NCI-H526 treated with DMSO at 0.1 percent for 48 hours (cell line): ENCODE data around the gene MGLL.
A peak's percentile ranks its signal among the peaks of the same experiment; 100 is the strongest.
"Not testable (repeated sequence)": the region's sequence is repeated elsewhere in the genome, so short reads cannot be mapped to it uniquely, and the experiment has no call there.

Source experiments
- DNase-seq: peaks from one replicate; lab custom pipeline; 2025; lab: John Stamatoyannopoulos, UW

Gene MGLL

GRCh38 chr3:127673191-127674100 lies 148.9 kb downstream of the MGLL start:
- DNase-seq: peak; percentile 5

DNA sequence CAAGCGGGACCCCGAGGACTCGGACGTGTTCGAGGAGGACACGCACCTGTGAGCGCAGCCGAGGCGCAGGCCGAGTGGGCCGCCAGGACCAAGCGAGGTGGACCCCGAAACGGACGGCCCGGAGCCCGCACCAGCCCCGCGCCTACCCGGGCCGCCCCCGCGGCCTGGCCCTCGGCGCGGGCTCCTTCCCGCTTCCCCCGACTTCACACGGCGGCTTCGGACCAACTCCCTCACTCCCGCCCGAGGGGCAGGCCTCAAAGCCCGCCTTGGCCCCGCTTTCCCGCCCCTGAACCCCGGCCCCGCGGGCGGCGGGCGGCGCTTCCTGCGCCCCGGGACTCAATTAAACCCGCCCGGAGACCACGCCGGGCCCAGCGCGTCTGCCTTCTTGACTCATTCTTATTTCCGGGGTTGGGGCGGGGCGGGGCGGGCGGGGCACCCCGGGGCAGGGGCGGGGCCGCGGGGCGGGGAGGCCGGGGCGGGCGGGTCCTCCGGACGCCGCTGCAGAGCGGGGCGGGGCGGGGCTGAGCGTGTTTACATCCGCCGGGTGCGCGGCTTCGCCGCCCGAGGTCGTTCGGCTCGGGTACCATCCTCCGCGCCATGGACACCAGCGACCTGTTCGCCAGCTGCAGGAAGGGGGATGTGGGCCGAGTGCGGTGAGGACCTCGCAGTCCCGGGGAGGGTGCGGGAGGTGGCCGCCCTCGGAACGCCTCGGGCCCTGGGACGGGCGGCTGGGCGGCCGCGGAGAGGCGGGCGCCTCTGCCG lies 149.7 kb downstream of the MGLL start, which contains the start of gene ABTB1:
Gene ABTB1, plus strand, starts transcription at position 524 of the 762 bp plus-strand sequence. Its CDS starts 74 bp downstream, at position 598.
- DNase-seq: peak; percentile 71

GRCh38 chr3:127671523-127672428 lies 150.5 kb downstream of the MGLL start:
- no peak for DNase-seq

DNA sequence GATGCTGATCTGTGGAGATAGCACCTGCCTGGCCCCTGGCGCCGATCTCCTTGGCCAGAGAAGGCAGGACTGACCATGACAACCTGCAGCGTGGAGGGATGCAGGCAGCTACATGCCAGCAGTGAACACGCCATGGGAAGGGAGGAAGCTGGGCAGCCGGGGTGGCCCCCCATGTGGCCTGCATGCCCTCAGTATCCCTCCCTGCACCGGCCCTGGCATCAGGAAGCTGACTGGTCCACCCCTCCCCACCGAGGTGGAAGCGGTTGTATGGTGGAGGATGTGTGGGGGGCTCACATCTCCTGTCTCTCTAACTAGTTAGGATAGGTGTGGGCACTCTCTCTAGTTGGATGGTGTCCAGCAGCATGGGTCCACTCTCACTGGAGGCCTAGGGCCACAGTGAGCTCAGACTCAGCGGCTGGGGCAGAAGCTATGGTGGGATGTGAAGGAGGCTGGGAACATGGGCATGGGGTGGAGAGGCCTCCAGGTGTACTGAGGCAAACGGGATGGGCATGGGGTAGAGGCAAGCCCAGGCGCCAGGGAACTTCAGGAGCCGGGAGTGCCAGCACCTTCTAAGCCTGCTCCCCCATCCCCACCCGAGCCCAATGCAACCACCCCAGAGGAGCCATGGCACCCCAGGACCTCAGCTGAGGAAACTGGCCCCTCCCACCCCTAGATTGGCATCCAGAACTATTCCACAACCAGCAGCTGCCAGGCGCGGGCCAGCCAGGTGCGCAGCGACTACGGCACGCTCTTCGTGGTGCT lies 151.4 kb downstream of the MGLL start:
- DNase-seq: no peak

GRCh38 chr3:127670229-127670559 lies 152.1 kb downstream of the MGLL start:
- DNase-seq: no peak

GRCh38 chr3:127669541-127670228 lies 152.6 kb downstream of the MGLL start:
- DNase-seq: no peak

- DNase-seq: no peak
These were observed 153.4 kb downstream of the MGLL start for GRCh38 chr3:127668906-127669305.

GRCh38 chr3:127667119-127667681 lies 155.1 kb downstream of the MGLL start:
- DNase-seq: no peak

GRCh38 chr3:127666676-127667075 lies 155.6 kb downstream of the MGLL start:
- no peak for DNase-seq

GRCh38 chr3:127665586-127665985 lies 156.7 kb downstream of the MGLL start:
- no peak for DNase-seq

DNA sequence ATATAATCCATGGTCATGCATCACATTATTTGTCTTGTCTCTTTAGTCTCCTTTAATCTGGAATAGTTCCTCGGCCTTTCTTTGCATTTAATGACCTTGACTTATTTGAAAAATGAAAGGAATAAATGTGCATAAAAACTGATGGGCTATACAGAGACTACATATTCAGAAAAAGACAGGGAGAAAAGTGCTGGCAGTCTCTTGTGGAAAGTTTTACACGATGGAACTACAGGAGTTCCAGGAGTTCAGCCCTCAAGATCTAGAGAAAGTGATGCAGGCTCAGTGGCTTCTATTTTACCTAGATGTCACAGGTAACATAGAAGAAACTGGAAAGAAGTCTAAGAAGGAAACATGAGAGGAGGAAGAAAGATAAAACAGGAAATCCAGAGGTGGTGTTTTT lies 157.2 kb downstream of the MGLL start:
- no peak for DNase-seq

DNA sequence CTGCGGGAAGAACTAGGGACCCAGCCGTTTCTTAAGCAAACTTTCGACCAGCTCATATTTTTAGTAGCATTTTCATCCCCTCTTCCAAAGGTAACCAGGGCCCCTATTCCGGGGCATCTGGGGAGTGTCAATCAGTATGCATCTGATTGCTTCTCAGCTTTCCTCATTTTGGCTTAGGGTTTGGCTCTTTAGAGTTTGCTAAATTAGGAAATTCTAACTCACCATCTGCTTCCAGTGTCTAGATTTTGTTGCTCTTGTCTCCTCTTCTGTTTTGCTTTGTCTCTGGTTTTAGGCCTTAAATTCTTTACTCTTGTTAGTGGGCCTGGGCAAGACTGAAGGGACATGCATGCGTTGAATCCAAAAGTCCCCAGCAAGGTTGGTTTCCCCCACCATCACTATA lies 159.2 kb downstream of the MGLL start:
- DNase-seq: no peak

GRCh38 chr3:127662001-127662469 lies 160.3 kb downstream of the MGLL start:
- DNase-seq: no peak

DNA sequence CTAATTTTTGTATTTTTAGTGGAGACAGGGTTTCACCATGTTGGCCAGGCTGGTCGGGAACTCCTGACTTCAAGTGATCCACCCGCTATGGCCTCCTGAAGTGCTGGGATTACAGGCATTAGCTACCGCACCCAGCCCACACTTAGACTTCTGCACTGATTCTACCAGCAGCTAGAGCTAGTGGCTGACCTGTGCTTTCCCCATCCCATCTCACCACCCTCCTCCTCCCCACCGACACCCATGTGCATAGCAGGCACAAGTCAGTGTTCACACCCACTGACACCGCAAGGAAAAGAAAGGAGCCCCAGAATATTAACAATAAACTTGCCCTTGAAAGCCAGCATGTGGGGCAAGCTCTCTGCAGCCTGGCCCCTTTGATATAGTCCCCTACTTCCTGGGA lies 160.7 kb downstream of the MGLL start:
- DNase-seq: no peak

GRCh38 chr3:127660621-127661251 lies 161.6 kb downstream of the MGLL start:
- no peak for DNase-seq

GRCh38 chr3:127658234-127658633 lies 164.1 kb downstream of the MGLL start:
- no peak for DNase-seq

DNA sequence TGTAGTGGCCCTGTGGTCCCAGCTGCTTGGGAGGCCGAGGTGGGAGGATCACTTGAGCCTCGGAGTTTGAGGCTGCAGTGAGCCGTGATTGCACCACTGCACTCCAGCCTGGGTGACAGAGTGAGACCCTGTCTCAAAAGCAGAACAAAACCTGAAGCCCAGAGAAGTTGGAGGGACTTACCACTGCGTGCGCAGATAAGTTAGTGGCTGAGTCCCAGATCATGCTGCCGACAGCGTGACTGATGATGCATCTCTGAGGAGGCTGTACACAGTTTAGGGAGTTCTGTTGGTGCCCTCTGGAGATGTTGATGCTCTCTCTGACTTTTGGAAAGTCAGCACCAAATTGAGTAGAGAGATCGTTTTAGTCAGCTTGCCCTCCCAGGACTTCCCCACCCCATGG lies 165.4 kb downstream of the MGLL start:
- DNase-seq: no peak

DNA sequence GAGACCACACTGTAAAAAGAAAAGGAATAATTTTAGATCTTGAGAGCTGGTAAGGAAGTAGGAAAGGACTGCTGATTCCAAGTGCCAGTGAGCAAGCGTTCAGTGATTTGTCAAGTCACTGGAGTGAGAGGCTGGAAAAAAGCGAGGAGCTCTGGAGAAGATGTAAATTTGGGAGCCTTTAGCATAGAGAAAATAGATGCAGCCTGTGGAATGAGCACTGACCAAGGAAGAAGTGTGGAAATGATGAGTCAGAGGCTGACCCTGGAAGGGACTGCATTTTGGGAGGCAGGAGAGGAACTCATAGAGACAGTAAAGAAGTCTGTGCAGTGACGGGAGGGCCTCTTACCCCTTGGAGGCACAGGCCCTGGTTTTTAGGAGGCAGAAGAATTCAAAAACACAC lies 166.7 kb downstream of the MGLL start:
- no peak for DNase-seq

- not testable (repeated sequence) for DNase-seq
These were observed 167.3 kb downstream of the MGLL start for GRCh38 chr3:127654993-127655392.

- no peak for DNase-seq
These were observed 167.9 kb downstream of the MGLL start for GRCh38 chr3:127654374-127654773.
